ENCODE measurements around the gene RBL1.

DNA sequence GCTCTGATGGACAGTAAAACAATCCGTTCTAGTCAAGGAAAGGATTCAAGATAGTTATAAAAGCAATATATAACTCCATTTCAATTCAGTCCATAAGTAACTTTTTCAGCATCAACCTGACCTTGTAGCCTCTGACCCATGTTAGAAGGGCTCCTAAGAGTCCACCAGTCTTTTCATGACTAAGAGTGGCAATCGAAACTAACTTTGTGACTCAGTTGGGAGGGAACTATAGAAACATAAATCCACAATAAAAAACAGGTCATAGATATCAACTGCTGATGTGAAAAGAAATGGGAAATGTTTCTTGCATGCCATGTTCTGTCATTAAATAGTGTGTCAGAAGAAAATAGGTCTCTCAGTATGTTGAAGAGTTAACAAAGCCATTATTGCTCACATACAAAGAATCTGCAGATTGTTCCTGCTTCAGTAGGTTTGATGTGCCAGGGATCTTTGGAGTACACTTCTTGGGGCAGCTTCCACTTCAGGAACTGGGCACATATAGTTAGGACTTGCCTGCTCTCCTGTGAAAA lies 16.2 kb upstream of the RBL1 start:
- TF ChIP-seq, protein P1, sequence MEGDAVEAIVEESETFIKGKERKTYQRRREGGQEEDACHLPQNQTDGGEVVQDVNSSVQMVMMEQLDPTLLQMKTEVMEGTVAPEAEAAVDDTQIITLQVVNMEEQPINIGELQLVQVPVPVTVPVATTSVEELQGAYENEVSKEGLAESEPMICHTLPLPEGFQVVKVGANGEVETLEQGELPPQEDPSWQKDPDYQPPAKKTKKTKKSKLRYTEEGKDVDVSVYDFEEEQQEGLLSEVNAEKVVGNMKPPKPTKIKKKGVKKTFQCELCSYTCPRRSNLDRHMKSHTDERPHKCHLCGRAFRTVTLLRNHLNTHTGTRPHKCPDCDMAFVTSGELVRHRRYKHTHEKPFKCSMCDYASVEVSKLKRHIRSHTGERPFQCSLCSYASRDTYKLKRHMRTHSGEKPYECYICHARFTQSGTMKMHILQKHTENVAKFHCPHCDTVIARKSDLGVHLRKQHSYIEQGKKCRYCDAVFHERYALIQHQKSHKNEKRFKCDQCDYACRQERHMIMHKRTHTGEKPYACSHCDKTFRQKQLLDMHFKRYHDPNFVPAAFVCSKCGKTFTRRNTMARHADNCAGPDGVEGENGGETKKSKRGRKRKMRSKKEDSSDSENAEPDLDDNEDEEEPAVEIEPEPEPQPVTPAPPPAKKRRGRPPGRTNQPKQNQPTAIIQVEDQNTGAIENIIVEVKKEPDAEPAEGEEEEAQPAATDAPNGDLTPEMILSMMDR (IDR thresholded peaks at IDR 0.05; ENCODE audit: insufficient read depth, low read length), result no peak
- TF ChIP-seq, protein P2, sequence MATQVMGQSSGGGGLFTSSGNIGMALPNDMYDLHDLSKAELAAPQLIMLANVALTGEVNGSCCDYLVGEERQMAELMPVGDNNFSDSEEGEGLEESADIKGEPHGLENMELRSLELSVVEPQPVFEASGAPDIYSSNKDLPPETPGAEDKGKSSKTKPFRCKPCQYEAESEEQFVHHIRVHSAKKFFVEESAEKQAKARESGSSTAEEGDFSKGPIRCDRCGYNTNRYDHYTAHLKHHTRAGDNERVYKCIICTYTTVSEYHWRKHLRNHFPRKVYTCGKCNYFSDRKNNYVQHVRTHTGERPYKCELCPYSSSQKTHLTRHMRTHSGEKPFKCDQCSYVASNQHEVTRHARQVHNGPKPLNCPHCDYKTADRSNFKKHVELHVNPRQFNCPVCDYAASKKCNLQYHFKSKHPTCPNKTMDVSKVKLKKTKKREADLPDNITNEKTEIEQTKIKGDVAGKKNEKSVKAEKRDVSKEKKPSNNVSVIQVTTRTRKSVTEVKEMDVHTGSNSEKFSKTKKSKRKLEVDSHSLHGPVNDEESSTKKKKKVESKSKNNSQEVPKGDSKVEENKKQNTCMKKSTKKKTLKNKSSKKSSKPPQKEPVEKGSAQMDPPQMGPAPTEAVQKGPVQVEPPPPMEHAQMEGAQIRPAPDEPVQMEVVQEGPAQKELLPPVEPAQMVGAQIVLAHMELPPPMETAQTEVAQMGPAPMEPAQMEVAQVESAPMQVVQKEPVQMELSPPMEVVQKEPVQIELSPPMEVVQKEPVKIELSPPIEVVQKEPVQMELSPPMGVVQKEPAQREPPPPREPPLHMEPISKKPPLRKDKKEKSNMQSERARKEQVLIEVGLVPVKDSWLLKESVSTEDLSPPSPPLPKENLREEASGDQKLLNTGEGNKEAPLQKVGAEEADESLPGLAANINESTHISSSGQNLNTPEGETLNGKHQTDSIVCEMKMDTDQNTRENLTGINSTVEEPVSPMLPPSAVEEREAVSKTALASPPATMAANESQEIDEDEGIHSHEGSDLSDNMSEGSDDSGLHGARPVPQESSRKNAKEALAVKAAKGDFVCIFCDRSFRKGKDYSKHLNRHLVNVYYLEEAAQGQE (IDR thresholded peaks at IDR 0.05; ENCODE audit: insufficient replicate concordance, low read depth), result no peak
- TF ChIP-seq POLR2AphosphoS5 (IDR thresholded peaks at IDR 0.05; ENCODE audit: low read depth), result no peak
- TF ChIP-seq GABPA (IDR thresholded peaks at IDR 0.05; ENCODE audit: low read depth), result no peak
